Measurements from ENCODE around the gene RHOBTB3. TPM values are rescaled to one million over a fixed set of nuclear protein-coding genes. Genes with fewer than 3 reads are reported as not detected.
A peak's percentile ranks its signal among the peaks of the same experiment; 100 is the strongest.

RHOBTB3 gene
- total RNA-seq, 6 donors from 2014 or later = 42.4 to 104 (median 60.9) TPM

- Histone ChIP-seq H3K4me1 (peaks cover 44 to 62% (median 50%) of the 10 kb centered on the region in 4 donors), H3K4me3 (no peak overlapping the region), H3K9me3 (no peaks in the 10 kb centered on the region), H3K27me3 (no peaks in the 10 kb centered on the region), H3K27ac (no peak overlapping the region), H3K36me3 (no peaks in the 10 kb centered on the region)
- TF ChIP-seq POLR2AphosphoS5 (IDR thresholded peaks at IDR 0.05) (no peak), POLR2A (IDR thresholded peaks at IDR 0.05) (no peak), EP300 (IDR thresholded peaks at IDR 0.05) (no peak), CTCF (IDR thresholded peaks at IDR 0.05) (no peak)
- ATAC-seq (ENCODE audit: low FRiP score in 2 of 2) (no peak), DNase-seq (no peak)
- 97 to 98% methylated on average over 6 to 8 of the region's 8 CpGs for WGBS, 2 donors
Measured at GRCh38 chr5:95838001-95838520, 106.9 kb downstream of the RHOBTB3 start.

- H3K9me3 ChIP-seq = no peaks in the 10 kb centered on the region
- H3K36me3 ChIP-seq = no peaks in the 10 kb centered on the region
- TF ChIP-seq CTCF (IDR thresholded peaks at IDR 0.05) = no peak
- TF ChIP-seq POLR2A (IDR thresholded peaks at IDR 0.05) = no peak
- TF ChIP-seq POLR2AphosphoS5 (IDR thresholded peaks at IDR 0.05) = no peak
- TF ChIP-seq EP300 (IDR thresholded peaks at IDR 0.05) = no peak
- no peak overlapping the region for H3K4me3 ChIP-seq
- peak overlapping the region in 1 of 4 donors; percentile 72 for H3K27ac ChIP-seq
- 78 to 92% methylated on average over 1 of the region's 1 CpG for WGBS, 2 donors
- no peak for ATAC-seq (ENCODE audit: low FRiP score in 2 of 2)
- H3K27me3 ChIP-seq = no peaks in the 10 kb centered on the region
- no peak for DNase-seq
- H3K4me1 ChIP-seq = peaks cover 49 to 62% (median 53%) of the 10 kb centered on the region in 4 donors
Measured at GRCh38 chr5:95838556-95838955, 107.4 kb downstream of the RHOBTB3 start.

- WGBS, 2 donors = 70 to 75% methylated on average over 2 of the region's 2 CpGs
- peaks cover 43 to 59% (median 50%) of the 10 kb centered on the region in 4 donors for H3K4me1 ChIP-seq
- DNase-seq (no peak), ATAC-seq (ENCODE audit: low FRiP score in 2 of 2) (no peak)
- TF ChIP-seq CTCF (IDR thresholded peaks at IDR 0.05) (no peak), POLR2AphosphoS5 (IDR thresholded peaks at IDR 0.05) (no peak), POLR2A (IDR thresholded peaks at IDR 0.05) (no peak), EP300 (IDR thresholded peaks at IDR 0.05) (no peak)
- no peaks in the 10 kb centered on the region for H3K27me3 ChIP-seq
- peak overlapping the region in 1 of 4 donors; percentile 72 for H3K27ac ChIP-seq
- no peaks in the 10 kb centered on the region for H3K36me3 ChIP-seq
- no peaks in the 10 kb centered on the region for H3K9me3 ChIP-seq
- H3K4me3 ChIP-seq = no peak overlapping the region
Measured at GRCh38 chr5:95839658-95840057, 108.5 kb downstream of the RHOBTB3 start.

- Histone ChIP-seq H3K4me1 (peaks cover 33 to 50% (median 37%) of the 10 kb centered on the region in 4 donors), H3K36me3 (no peaks in the 10 kb centered on the region), H3K27ac (peak overlapping the region; percentile 35 to 82 (median 80)), H3K4me3 (no peak overlapping the region), H3K27me3 (no peaks in the 10 kb centered on the region), H3K9me3 (no peaks in the 10 kb centered on the region)
- ATAC-seq (ENCODE audit: low FRiP score in 2 of 2) (no peak), DNase-seq (no peak)
- 71 to 86% methylated on average over 1 of the region's 1 CpG for WGBS, 2 donors
- no peak for TF ChIP-seq POLR2AphosphoS5 (IDR thresholded peaks at IDR 0.05)
- TF ChIP-seq CTCF (IDR thresholded peaks at IDR 0.05) = no peak
- no peak for TF ChIP-seq EP300 (IDR thresholded peaks at IDR 0.05)
- no peak for TF ChIP-seq POLR2A (IDR thresholded peaks at IDR 0.05)
Measured at GRCh38 chr5:95840956-95841705, 110.0 kb downstream of the RHOBTB3 start.
